GM12874 (cell line): ENCODE measurements around the gene CDV3.

Experiments used
- CTCF ChIP-seq: IDR thresholded peaks from 2 replicates; pipeline ENCODE4 v1.5.1; 2011; ENCODE audit warnings: low read depth, mild to moderate bottlenecking, control low read depth, low read length, moderate library complexity; ENCODE audit not compliant: insufficient read depth

CDV3 gene

GRCh38 chr3:133599280-133599679, 25.8 kb downstream of the CDV3 start:
- no peak for TF ChIP-seq CTCF

- TF ChIP-seq CTCF = no peak
Measured at GRCh38 chr3:133600572-133601081, 27.1 kb downstream of the CDV3 start.

- no peak for TF ChIP-seq CTCF
Measured at GRCh38 chr3:133606342-133606741, 32.9 kb downstream of the CDV3 start.

- no peak for TF ChIP-seq CTCF
Measured at GRCh38 chr3:133606902-133607301, 33.4 kb downstream of the CDV3 start.

GRCh38 chr3:133607816-133608215, 34.3 kb downstream of the CDV3 start:
- TF ChIP-seq CTCF = no peak

GRCh38 chr3:133608388-133608787, 34.9 kb downstream of the CDV3 start:
- no peak for TF ChIP-seq CTCF

DNA sequence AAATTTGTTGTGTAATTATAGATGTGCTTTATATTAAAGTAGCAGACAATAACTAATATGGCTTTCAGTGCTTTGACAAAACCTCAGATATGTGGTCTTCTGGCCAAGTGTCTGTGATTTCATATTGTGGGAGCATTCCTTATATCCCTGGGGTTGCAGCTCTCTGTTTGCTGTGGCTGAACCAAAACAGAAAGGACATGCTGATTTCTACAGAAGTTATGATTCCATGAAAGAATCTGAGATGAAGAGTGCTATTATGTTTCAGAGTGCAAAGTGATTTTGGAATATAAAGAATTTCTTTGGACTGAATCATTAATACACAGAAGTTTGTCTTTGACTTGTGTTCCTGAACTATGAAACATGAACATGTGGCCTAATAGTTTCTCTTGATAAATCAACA, 36.5 kb downstream of the CDV3 start:
- TF ChIP-seq CTCF = no peak
